ENCODE measurements around the gene EVPLL.
"Not testable (repeated sequence)": the region's sequence is repeated elsewhere in the genome, so short reads cannot be mapped to it uniquely, and the experiment has no call there.

Gene EVPLL

GRCh38 chr17:18377437-18378204, at the start of gene EVPLL:
Gene EVPLL (plus strand): TSS chr17:18377778. CDS start chr17:18380938, 3,160 bp downstream.
- no peak for DNase-seq (ENCODE audit: low spot score)

- no peak for DNase-seq (ENCODE audit: low spot score)
These were observed 48.9 kb upstream of the EVPLL start for GRCh38 chr17:18328643-18329204.

- DNase-seq (ENCODE audit: low spot score) = no peak
These were observed 45.7 kb upstream of the EVPLL start for GRCh38 chr17:18331879-18332278.

GRCh38 chr17:18332909-18333489, 44.6 kb upstream of the EVPLL start:
- no peak for DNase-seq (ENCODE audit: low spot score)

GRCh38 chr17:18338158-18338557, 39.4 kb upstream of the EVPLL start:
- not testable (repeated sequence) for DNase-seq (ENCODE audit: low spot score)

GRCh38 chr17:18339933-18340332, 37.6 kb upstream of the EVPLL start:
- no peak for DNase-seq (ENCODE audit: low spot score)

GRCh38 chr17:18344021-18344420, 33.6 kb upstream of the EVPLL start:
- DNase-seq (ENCODE audit: low spot score) = no peak

GRCh38 chr17:18353541-18353940, 24.0 kb upstream of the EVPLL start:
- DNase-seq (ENCODE audit: low spot score) = no peak

- peak; percentile 32 for DNase-seq (ENCODE audit: low spot score)
These were observed 21.0 kb upstream of the EVPLL start for GRCh38 chr17:18356624-18357023.

- no peak for DNase-seq (ENCODE audit: low spot score)
These were observed 17.1 kb upstream of the EVPLL start for GRCh38 chr17:18360518-18360917.

GRCh38 chr17:18361837-18362697, 15.5 kb upstream of the EVPLL start:
- DNase-seq (ENCODE audit: low spot score) = no peak

- DNase-seq (ENCODE audit: low spot score) = peak; percentile 37
These were observed 14.9 kb upstream of the EVPLL start for GRCh38 chr17:18362698-18363100.

GRCh38 chr17:18363101-18364049, 14.2 kb upstream of the EVPLL start, which contains the start of gene SHMT1:
Gene SHMT1 (minus strand): TSS chr17:18363550. CDS start chr17:18355981, 7,569 bp downstream.
- peak; percentile 98 for DNase-seq (ENCODE audit: low spot score)

- DNase-seq (ENCODE audit: low spot score) = no peak
These were observed 13.4 kb upstream of the EVPLL start for GRCh38 chr17:18364166-18364565.

- no peak for DNase-seq (ENCODE audit: low spot score)
These were observed 8.6 kb upstream of the EVPLL start for GRCh38 chr17:18368946-18369345.

GRCh38 chr17:18370761-18371160, 6.8 kb upstream of the EVPLL start:
- DNase-seq (ENCODE audit: low spot score) = no peak

- no peak for DNase-seq (ENCODE audit: low spot score)
These were observed 6.1 kb upstream of the EVPLL start for GRCh38 chr17:18371455-18371854.

- DNase-seq (ENCODE audit: low spot score) = not testable (repeated sequence)
These were observed 4.4 kb upstream of the EVPLL start for GRCh38 chr17:18373181-18373580.

- DNase-seq (ENCODE audit: low spot score) = no peak
These were observed 3.4 kb upstream of the EVPLL start for GRCh38 chr17:18374216-18374615.

- no peak for DNase-seq (ENCODE audit: low spot score)
These were observed 577 bp downstream of the EVPLL start for GRCh38 chr17:18378205-18378505.

- not testable (repeated sequence) for DNase-seq (ENCODE audit: low spot score)
These were observed 1.0 kb downstream of the EVPLL start for GRCh38 chr17:18378614-18379013.
